CD4-positive, alpha-beta T cell treated with Interleukin-17A for 4 hours (primary cell): Measurements from ENCODE around the gene MYH13.

ENCODE experiments used
- DNase-seq: peaks from one replicate; pipeline ENCODE4 v3.0.0-alpha.2; 2020; ENCODE audit warnings: mixed read lengths

Gene MYH13

DNA sequence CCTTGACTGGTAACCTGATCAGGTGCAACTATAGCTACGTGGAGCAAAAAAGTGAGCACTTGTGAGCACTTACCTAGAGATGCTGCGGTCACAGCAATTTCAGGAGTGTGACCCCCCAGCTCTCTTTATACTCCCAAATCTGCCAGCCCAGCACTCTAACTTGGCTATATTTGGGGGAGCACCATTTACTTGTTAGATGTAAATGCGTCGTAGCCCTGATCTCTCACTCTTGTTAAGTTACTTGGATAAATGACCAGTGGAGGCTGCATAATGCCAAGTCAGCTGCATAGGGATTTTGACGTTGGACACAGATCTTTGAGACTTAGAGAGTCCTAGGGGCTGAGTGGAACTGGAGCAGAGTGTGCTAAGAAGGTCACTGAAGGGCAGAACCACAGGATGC is at the start of gene MYH13:
MYH13 (minus strand) TSS at position 101 of the 400 bp plus-strand sequence. CDS start 8,476 bp downstream, outside the sequence.
- no peak for DNase-seq

DNA sequence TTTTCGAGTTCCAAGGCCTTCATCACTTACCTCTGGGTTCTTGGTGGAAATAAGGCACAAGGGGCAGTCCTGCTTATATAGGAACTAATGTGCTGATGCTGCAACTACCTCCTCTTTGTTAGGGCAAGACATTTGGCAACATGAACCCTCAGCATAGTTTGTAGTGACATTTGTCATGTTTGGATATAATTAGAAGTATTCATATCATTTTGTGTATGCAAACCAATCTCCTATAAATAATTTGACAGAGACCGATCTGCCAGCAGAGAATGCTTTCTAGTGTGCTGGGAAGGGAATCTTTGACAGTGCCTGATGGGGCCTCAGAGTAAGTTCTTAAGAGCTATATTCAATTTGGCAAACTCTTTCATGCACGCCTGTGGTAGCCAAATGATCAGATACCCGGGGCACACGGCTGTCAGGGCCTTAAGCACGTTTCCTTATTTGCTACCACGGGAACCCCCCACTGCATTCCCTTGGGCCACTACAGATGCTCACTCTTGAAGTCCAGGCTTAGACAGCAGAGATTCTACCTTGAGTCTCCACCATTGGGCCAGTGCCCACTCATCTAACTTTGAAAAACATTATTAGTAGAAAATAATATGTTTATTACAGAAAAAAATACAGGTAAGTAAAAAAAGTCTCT is 49.2 kb upstream of the MYH13 start, which contains the start of gene MYH8:
MYH8 (minus strand) TSS at position 51 of the 643 bp plus-strand sequence. CDS start 1,723 bp downstream, outside the sequence.
- DNase-seq = no peak

DNA sequence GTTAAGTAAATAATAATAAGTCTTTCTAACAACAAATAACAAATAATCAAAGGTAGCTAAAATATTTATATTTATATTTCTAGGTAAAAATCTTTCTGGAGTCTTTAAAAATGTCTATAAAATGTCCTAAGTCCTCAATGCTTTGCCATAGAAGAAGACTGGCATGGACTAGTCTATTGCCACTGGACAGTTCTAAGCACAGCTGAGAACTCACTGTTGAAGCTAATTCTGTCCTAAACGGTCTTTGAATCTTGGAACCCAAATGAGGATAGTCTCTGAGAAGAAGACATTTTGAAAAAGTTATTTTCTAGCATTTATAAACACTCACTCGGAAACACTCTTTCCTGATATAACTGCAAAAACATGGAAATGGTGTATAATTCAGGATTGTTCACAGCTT is 48.4 kb upstream of the MYH13 start:
- DNase-seq = no peak

DNA sequence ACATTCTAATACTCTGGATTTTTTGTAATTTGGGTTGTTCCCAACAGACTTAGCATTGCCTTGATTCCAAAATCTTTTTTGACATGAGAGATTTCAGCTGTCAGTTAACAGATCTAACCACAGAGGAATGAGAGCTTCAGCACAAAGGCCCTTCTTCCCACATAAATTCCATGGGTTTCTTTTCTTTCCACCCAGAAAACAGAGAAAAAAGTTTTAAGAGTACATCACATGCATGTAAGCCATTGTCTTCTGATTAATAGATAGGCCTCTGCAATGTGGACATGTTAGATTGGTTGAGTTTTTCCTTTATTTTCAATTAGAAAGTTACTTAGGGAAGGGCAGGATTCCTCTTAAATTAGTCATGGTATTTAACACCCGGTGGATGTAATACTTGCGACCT is 48.0 kb upstream of the MYH13 start:
- no peak for DNase-seq

DNA sequence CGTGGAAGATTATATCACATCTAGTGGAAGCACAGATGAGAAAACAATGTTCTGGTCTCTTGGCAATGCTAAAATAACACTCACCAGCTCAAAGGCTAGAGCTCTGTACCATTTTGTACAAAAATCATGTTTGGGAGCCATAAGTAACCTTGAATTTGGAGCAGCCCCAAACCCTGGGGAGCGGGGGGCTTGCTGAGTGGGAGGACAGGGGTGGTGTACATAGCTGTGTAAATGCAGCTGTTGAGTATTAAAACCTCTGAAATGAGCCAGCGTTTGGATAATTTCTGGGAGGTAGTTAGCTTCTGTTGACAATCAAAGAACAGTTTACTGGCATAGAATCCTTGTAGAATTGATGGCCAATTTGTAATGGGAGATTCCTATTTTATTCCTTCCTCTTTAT is 44.6 kb upstream of the MYH13 start:
- no peak for DNase-seq

DNA sequence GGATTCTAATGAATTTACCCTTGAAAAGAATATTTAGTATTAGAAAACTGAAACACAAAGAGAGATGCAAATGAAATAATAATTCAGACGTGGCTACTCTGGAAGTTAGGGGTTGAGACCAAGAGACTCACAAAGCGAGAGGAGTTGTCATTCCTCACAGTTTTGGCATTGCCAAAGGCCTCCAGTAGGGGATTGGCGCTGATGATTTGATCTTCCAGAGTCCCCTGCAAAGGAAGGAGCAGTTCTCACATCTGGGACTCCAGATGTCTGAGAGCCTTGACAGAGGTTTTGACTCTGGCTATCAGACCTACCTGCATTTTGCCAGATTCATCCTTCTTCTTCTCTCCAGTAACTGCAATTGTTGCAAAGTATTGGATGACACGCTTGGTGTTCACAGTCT is 42.4 kb upstream of the MYH13 start:
- no peak for DNase-seq

DNA sequence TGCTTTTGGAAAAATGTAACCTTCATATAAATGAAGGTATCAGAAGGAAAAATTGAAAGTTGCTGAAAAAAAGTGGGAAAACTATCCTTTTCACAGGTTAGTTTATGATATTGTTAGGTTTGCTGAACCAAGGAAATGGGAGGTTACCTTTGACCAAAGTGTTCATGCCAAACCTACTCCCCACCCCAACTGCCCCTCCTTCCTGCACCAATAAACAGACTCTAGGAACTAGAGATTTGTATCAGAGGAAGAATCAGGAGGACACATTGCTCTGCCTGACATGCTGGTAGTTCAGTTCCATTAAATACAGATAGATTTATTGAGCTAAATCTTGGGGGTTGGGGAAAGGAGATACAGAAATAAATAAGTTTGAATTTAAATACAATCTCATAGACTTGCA is 30.8 kb upstream of the MYH13 start:
- DNase-seq = no peak

DNA sequence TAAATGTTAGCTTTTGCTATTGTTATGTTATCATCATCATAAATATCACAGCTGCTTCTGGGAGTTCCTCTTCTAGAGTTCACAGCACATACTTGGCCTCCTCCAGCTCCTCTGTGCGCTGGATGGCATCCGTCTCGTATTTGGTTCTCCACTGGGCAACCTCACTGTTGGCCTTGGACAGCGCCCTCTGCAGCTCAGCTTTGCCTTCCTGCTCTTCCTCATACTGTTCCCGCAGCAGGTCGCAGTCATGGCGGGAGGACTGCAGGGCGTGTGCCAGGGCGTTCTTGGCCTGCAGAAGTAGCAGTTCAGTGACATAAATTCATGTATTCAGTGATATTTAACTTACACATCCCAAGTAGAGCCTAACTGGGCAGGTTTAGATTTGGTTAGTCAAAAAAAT is 25.5 kb upstream of the MYH13 start:
- DNase-seq = no peak

DNA sequence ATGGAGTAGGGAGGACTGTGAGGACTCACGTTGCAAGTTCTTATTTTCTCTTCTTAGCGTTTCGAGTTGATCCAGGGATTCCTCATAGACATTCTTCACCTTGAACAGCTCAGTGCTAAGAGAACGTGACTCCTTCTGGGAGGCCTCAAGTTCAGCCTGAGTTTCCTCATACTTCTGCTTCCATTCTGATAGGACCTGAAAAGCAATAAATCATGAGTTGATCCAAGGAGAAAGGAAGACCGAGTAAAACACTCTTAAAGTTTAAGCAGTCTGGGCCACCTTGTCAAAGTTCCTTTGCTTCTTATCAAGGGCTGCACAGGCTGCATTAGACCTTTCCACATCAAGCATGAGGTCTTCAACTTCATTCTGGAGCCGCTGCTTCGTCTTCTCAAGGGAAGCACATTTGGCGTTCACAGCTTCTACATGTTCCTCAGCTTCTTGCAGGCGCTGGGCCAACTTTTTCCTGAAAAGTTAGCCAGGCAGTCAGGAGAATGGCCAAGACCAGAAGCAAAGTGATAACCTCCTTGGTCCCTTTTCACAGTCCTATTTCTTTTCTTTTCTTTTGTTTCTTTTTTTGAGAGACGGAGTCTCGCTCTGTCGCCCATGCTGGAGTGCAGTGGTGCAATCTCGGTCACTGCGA is 23.8 kb upstream of the MYH13 start:
- DNase-seq = no peak

DNA sequence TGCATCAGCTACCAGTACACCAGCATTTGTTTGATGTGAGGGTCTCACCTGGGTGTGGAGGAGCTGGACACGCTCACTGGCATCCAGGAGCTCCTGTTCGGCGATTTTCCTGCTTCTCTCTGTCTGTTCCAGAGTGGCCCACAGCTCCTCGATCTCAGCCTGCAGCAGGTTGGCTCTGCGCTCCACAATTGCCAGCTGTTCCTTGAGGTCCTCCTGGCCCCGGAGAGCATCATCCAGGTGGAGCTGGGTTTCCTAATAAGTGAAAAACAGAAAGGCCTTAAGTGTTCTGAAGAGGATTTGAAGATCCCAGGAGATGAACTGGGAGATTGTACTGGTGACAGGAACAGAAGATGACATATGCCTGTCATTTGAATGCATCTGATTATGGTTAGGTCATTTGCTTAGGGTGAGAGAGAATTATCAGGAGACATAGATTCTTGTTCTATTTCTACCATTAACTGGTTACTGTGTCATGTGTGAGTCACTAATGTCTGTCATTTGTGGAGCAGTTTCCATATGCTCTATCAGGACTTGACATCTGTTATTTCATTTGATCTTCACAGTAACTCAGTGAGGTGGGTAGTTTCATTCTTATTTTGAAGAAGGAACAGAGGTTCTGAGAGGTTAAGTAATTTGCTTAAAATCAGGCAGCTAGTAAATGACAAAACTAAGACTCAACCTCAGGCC is 21.5 kb upstream of the MYH13 start:
- DNase-seq = no peak

DNA sequence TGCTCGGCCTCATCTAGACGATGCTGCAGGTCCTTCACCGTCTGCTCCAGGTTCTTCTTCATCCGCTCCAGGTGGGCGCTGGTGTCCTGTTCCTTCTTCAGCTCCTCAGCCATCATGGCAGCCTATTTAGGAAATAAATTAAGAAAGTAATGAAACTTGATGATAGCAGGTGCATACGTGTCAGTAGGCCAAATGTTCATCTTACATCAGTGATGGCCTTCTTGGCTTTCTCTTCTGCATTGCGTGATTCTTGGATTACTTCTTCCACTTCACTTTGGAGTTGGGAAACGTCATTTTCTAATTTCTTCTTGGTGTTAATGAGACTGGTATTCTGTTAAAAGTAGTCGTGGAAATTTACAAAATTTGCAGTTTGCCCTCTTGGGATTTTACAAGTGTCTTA is 20.1 kb upstream of the MYH13 start:
- DNase-seq = no peak

DNA sequence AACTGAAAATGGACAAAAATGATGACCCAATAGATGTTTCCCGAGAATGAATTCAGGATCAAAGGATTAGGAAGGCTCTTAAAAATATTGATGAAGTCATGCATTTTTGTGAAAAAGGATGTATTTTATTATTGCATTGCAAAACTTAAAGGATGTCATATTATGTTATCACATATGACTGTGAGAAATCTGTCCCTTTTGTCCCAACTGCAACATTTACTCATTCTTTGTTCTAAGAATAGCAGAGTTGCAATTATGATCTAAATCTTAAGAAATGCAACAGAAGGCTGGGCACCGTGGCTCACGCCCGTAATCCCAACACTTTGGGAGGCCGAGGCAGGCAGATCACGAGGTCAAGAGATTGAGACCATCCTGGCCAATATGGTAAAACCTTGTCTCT is 13.1 kb upstream of the MYH13 start:
- no peak for DNase-seq

DNA sequence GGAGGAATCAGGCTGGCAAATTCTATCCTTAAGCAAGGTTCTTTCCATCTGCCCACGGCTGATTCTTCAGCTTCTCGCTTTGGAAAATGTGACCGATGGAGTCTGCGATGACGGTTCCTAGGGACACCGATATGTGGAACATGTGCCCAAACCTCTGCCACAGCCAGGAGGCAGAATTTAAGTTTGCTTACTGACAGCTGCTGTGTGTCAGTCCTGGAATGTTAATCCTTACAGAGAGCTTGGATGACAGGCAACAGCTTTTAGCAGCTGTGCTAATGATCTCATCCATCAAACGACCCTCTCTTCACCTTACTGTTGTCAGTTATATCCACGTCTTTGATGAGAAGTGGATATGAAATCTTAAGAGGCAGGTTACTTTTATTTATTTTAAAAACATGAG is 11.4 kb upstream of the MYH13 start:
- no peak for DNase-seq

DNA sequence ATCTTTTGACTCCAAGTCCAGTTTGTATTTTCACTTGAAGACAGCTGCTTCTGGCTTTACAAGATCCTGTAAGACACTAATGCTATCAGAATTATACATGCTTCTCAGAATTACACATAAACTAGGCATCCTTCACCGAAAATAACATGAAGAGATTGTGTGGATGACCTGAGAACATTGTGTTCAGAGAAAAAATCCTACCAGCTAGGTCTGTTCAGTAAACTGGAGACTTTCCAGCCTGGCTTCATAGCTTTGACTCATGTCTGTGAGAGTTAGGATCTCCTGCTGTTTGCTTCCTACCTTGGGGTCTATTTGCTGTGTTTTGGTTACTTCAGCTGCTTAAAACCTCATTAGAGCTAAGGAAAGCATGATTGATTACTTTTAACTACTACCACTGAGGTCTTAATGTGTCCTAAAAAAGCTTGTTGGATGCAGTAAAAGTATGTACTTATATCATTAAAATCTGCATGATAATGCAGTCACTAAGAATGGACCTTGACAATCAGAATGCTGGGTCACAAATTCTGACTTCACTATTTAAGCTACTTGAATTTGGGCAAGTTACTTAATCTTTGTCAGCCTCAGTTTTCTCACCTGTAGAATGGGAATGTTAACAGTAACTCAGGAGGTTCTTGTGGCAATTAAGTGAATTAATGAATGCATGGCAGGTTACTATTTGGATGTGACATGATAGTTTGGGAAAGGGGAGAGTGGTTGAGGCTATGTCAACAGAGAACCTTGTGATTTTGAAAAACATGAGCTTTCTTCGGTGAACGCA is 8.0 kb upstream of the MYH13 start:
- DNase-seq = no peak

DNA sequence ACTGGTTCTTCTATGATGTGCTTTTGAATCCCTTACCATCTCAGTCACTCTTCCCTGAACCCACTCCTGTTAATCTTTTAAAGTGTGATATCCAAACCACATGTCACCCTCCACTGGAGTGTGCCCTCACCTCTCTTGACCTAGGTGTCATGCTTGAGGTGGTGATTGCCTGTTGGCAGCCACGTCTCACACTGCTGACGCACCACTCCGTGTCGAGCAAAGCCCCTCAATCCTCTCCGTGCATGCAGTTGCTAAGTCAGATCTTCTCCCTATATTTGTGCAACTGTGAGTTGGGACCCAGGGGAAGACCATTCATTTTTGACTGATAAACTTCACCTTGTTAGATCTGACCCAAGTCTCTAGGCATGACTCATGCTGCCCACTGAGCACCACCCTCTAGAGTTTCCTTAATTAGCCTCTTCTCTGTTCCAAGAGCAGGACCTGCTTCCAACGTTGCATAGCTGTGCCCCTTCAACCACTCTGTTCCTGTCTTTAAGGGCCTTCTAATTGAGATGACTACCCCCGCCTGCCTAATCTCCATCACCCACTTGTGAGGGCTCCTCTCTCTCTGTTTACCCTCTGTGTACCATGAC is 2.7 kb downstream of the MYH13 start:
- DNase-seq = no peak

DNA sequence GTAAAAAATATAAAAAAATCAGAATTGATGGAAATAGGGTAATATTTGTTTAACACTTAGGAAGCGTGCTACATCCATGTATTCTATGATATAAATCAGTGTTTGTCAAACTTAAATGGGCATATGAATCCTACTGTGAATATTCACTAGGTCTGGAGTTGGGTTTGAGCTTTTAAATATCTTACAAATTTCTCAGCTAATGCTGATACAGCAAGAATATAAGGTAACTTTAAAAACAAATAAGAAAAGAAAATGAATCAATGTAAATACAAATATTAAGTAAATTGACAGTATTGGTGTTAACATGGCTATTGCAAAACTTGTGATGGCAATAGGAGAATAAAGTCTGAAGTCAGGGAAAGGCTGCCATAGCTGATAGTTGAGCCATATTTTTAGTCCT is 3.6 kb downstream of the MYH13 start:
- DNase-seq = no peak

DNA sequence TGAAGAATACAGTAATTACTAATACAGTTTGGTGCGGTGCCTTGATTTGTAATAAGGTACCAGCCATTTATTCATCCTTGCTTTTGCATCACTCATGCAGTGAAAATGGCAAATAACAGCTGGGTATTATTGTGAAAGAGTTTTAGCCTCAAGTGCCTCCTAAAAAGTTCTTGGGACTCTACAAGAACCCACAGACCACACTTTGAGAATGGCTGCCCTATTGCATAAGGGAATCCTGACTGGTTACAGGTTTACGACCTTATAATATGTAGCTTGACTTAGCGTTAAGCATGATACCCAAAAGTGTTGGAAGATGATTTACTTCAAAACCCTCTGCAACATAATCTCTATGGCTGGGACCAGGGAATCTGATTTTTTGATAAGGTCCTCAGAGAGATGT is 4.2 kb downstream of the MYH13 start:
- DNase-seq = no peak

DNA sequence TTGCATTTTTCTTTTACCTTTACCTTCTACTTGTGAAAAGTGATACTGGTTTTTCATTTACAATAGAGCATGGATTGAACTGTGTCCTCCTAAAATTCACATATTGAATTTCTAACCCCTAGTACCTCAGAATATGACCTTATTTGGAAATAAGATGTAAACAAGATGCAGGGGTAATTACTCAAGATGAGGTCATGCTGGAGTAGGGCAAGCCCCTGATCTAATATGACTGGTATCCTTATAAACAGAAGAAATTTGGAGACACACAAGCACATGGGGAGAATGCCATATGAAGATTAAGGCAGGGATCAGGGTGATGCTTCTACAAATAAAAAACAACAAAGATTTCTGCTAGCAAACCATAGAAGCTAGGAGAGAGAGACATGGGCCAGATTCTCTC is 12.2 kb downstream of the MYH13 start:
- DNase-seq = no peak

DNA sequence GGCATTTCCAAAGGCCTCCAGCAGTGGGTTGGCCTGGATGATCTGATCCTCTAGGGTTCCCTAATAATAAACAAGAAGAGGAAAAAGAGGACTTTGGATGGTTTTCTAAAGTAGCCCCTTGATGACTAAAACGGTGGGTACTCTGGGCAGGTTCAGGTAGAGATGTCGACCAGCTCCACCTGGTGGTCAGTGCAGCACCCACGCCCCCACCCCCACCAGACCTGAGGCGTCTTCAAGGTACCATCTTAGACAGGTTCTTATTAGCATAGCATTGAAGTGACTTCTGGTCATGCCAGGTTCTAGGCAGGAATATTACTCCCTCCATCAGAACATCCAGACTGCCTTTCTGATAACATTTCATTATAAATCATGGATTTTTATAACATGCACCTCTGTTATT is 15.0 kb downstream of the MYH13 start:
- DNase-seq = peak; percentile 16

DNA sequence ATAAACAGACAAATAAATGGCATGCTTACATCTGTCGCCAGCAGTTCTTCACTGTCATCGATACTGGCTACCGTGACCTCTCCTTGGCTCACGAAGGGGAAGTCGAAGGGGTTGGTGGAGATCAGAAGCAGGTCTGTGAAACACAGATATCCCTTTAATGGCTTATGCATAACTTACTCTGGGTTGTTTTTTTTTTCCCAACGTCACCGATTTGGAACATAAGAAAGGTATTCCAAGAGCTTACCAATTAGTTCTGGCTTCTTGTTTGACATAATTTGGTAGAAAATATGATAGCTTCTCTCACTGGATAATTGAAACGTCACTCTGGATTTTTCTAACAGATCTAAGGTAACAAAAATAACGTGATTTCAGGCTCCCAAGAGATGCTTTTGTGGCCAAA is 18.2 kb downstream of the MYH13 start:
- no peak for DNase-seq

DNA sequence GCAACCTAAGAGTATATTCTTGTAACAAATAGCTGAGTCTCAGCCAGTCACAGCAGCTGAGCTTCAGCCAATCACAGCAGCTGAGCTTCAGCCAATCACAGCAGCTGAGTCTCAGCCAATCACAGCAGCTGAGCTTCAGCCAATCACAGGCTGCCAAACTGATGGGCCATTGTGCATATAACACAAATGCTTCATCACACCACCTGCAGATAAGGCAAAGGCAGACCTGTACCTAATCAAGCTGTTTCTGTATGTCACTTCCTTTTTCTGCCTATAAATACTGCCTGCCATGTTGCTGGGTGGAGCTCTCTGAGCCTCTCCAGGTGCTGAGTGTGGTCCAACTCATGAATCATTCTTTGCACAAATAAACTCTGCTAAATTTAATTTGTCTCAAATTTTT is 19.9 kb downstream of the MYH13 start:
- DNase-seq = no peak

DNA sequence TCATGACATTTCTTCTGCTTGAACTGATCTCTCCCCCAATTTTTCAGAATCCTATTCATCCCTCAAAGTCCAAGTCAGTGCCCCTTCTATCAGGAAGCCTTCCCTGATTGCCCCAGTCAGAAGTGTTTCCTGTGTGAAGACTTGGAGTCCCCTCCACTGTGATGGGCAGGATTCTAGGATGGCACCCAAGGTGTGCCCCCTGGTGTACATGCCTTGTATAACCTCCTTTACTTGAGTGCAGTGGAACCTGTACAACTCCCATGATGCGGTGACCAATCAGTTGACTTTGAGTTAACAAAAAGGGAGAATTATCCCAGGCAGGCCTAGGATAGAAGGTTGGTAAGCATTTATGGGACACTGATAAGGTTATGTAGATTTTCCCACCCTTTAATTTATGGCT is 23.4 kb downstream of the MYH13 start:
- DNase-seq = no peak

DNA sequence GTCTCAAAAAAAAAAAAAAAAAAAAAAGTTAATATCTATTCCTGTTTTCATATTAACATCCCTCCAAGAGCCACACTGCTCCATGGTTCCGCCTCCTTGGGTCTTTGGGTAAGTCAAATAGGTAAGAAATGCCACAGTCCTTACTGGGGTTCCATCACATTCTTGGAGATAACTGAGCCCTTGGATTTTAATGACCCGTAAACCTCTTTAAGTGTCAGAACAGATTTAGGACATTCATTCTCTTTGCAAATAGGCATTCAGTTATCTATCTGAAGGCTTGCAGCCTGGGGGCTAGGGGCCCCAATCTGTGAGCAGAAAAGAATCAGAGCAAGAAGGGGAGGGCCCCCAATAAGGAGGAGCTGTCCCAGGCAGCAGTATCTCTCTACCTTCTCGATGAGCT is 28.0 kb downstream of the MYH13 start:
- no peak for DNase-seq
